ENCODE results near the gene CDH3. TPM values are rescaled to one million over a fixed set of nuclear protein-coding genes. Genes with fewer than 3 reads are reported as not detected.

Gene CDH3
- total RNA-seq, 1 donor from 2014 or later: not detected

DNA sequence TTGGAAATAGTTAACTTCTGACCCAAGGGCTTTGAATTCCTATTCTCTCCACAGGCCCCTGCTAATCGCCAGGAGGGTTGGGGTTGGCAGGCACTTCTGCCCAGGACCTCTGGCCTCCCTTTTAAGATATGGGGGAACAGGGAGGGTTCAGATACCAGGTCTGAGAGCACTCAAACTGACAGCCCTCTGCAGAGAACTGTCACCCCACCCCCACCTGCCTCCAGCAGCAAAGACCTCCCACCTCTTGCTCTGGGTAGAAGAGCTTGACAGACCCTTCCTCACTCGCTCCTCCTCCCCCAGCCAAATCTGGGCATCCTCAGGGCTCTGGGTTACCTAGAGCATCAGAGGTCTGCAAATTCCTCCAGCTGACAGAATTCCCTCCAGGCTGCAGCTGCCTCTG, 11.6 kb downstream of the CDH3 start:
- intact Hi-C loops (cut with micrococcal nuclease): no loop called here
- TF ChIP-seq, protein P1, sequence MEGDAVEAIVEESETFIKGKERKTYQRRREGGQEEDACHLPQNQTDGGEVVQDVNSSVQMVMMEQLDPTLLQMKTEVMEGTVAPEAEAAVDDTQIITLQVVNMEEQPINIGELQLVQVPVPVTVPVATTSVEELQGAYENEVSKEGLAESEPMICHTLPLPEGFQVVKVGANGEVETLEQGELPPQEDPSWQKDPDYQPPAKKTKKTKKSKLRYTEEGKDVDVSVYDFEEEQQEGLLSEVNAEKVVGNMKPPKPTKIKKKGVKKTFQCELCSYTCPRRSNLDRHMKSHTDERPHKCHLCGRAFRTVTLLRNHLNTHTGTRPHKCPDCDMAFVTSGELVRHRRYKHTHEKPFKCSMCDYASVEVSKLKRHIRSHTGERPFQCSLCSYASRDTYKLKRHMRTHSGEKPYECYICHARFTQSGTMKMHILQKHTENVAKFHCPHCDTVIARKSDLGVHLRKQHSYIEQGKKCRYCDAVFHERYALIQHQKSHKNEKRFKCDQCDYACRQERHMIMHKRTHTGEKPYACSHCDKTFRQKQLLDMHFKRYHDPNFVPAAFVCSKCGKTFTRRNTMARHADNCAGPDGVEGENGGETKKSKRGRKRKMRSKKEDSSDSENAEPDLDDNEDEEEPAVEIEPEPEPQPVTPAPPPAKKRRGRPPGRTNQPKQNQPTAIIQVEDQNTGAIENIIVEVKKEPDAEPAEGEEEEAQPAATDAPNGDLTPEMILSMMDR (IDR thresholded peaks at IDR 0.05): no peak
- Mint-ChIP-seq H3K27ac (no peak overlapping the region), H3K36me3 (ENCODE audit: low read depth) (no peaks in the 10 kb centered on the region), H3K4me3 (no peak overlapping the region), H3K27me3 (peaks cover 4% of the 10 kb centered on the region), H3K4me1 (no peaks in the 10 kb centered on the region), H3K9me3 (no peaks in the 10 kb centered on the region)
- ChIA-PET CTCF (no interaction called here), POLR2A (no interaction called here)
- DNase-seq (no peak), ATAC-seq (ENCODE audit: low read depth) (no peak)

DNA sequence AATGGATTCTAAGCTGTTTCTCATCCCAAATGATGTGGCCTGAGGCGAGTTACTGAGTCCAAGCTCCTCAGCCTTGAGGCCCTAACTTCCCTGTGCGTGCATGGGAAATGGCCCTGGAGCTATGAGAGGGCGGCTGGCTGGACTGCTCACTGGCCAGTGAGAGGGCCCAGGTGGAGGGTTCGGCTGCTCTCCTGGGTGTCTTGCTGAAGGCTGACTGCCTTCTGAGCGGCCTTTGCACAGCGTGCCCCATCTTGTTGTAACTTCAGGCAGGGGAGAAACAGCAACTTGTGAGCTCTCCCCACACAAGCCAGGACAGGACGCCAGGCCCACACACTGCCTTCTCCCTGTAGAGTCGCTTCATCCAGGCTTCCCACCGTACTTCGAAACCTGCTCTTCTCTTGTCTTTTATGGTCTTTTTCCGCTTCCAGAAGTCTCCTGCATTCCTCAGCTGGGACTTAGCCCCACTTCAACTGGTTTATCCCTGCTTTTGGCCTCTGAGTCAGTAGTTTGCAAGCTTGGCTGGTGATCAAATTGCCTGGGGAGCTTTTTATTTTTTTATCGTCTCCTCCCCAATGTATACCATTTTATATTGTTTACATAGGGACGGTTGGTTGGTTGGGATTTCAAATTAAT, 13.3 kb downstream of the CDH3 start:
- Mint-ChIP-seq H3K9me3 (no peaks in the 10 kb centered on the region), H3K4me3 (no peak overlapping the region), H3K4me1 (no peaks in the 10 kb centered on the region), H3K27me3 (peaks cover 4% of the 10 kb centered on the region), H3K36me3 (ENCODE audit: low read depth) (no peaks in the 10 kb centered on the region), H3K27ac (no peak overlapping the region)
- intact Hi-C loops (cut with micrococcal nuclease): no loop called here
- ChIA-PET CTCF (no interaction called here), POLR2A (no interaction called here)
- ATAC-seq (ENCODE audit: low read depth) (no peak), DNase-seq (no peak)
- TF ChIP-seq, protein P1 (IDR thresholded peaks at IDR 0.05): no peak

DNA sequence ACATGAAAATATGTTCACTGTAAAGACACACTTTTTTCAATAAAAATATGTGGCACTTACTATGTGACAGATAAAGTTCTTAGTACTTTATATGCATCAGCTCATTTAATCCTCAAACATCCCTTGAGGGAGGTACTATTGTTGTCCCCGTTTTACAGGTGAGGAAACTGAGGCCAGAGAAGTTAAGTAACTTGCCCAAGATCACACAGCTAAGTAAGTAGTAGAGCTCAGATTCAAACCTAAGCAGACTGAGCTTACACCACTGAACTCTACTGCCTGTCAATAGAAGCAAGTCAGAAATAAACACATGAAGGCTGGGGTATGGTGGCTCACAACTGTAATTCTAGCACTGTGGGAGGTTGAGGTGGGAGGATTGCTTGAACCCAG, 13.9 kb downstream of the CDH3 start:
- Mint-ChIP-seq H3K27ac (no peak overlapping the region), H3K4me1 (no peaks in the 10 kb centered on the region), H3K9me3 (no peaks in the 10 kb centered on the region), H3K4me3 (no peak overlapping the region), H3K36me3 (ENCODE audit: low read depth) (no peaks in the 10 kb centered on the region), H3K27me3 (peaks cover 4% of the 10 kb centered on the region)
- ATAC-seq (ENCODE audit: low read depth) (no peak), DNase-seq (no peak)
- TF ChIP-seq, protein P1 (IDR thresholded peaks at IDR 0.05): no peak
- POLR2A ChIA-PET: no interaction called here
- CTCF ChIA-PET: no interaction called here
- intact Hi-C loops (cut with micrococcal nuclease): no loop called here

DNA sequence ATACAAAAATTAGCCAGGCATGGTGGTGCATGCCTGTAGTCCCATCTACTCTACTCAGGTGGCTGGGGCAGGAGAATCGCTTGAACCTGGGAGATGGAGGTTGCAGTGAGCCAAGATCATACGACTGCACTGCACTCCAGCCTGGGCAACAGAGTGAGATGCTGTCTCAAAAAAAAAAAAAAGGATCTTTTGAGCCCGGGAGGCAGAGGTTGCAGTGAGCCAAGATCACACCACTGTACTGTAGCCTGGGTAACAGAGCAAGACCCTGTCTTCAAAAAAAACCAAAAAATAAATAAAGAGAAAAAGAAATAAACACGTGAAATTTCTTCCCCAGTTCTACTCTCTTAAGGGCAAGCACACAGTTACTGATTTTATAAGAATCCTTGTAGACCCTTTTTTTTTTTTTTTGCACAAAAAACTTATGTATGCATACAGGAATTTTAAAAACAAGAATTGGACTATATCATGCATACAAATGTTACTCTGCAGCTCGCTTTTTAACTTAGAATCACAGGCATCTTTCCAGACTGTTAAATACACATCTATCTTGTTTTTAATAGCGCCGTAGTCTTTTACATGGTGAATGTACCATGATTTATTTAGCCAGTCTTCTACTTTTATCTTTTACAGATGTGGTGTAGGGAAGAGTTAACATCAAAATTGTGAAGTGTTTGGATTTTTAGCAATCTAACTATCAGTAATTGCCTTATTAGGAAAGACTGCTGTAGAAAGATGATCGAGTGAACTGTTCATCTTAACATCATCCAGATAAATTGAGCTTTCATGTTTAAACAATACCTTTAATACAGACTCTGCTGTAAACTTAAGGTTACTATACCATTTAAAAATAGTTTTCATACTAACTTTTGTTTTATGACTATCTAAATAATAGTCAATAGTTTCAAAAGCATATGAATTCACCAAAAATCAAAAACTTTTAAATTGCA, 14.6 kb downstream of the CDH3 start:
- Mint-ChIP-seq H3K4me3 (no peak overlapping the region), H3K9me3 (no peaks in the 10 kb centered on the region), H3K27ac (no peak overlapping the region), H3K27me3 (peaks cover 4% of the 10 kb centered on the region), H3K36me3 (ENCODE audit: low read depth) (no peaks in the 10 kb centered on the region), H3K4me1 (no peaks in the 10 kb centered on the region)
- ChIA-PET CTCF (interaction anchor here (0.6 kb wide), 1 partner anchor 12 kb away, joined by 3 read pairs; no protein-coding TSS in a partner anchor), POLR2A (no interaction called here)
- no peak for ATAC-seq (ENCODE audit: low read depth)
- TF ChIP-seq, protein P1 (IDR thresholded peaks at IDR 0.05): no peak
- DNase-seq: no peak
- intact Hi-C loops (cut with micrococcal nuclease): no loop called here

DNA sequence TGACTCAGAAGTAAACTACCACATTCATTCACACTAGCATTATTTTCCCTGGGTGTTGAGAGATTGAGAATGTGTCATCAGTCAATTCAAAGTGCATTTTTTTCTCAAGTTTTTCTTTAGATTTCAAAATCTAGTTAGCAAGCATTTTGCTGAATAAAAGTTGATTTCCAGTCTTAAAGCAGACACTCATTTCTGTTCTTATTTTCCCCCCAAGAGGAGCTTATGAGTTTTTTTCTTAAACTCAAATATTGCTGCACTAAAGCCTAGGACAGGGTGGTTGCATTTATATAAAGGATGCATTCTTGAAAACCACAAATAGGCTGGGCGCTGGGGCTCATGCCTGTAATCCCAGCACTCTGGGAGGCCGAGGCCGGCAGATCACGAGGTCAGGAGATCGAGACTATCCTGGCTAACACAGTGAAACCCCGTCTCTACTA, 15.3 kb downstream of the CDH3 start:
- no peak overlapping the region for H3K27ac Mint-ChIP-seq
- ChIA-PET POLR2A (no interaction called here), CTCF (no interaction called here)
- no peaks in the 10 kb centered on the region for H3K36me3 Mint-ChIP-seq (ENCODE audit: low read depth)
- H3K9me3 Mint-ChIP-seq: no peaks in the 10 kb centered on the region
- peaks cover 4% of the 10 kb centered on the region for H3K27me3 Mint-ChIP-seq
- intact Hi-C loops (cut with micrococcal nuclease): no loop called here
- no peaks in the 10 kb centered on the region for H3K4me1 Mint-ChIP-seq
- no peak overlapping the region for H3K4me3 Mint-ChIP-seq
- ATAC-seq (ENCODE audit: low read depth) (no peak), DNase-seq (no peak)
- TF ChIP-seq, protein P1 (IDR thresholded peaks at IDR 0.05): no peak

Measured in activated B cell treated with CpG ODN at 0.5 μM for 24 hours (primary cell).